HG03095 (cell line): ENCODE measurements around the gene FAM217A.

Source experiments
- ATAC-seq: cut with Tn5 transposase; IDR thresholded peaks from one replicate; pipeline ENCODE4 v1.9.1; 2021; ENCODE audit warnings: moderate library complexity; ENCODE audit not compliant: unreplicated experiment

Gene FAM217A

DNA sequence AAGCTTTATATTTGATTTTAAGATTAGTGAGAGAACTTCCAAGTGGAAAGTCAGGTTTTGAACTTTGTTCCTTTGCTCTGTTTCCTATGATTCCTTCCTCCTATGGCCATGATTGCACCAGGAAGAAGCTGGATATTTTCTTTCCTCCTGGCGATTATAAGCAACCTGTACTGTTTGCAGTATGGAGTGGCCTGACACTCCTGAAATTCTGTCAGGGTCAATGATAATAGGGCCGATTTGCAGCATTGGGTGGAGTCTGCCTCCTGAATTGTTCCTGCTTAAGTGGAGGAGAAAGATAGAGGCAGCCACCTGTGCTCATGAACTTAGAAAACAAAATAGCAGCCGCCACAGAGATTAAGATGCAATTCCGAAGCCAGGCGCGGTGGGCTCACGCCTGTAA is 9.8 kb upstream of the FAM217A start:
- ATAC-seq, result no peak

DNA sequence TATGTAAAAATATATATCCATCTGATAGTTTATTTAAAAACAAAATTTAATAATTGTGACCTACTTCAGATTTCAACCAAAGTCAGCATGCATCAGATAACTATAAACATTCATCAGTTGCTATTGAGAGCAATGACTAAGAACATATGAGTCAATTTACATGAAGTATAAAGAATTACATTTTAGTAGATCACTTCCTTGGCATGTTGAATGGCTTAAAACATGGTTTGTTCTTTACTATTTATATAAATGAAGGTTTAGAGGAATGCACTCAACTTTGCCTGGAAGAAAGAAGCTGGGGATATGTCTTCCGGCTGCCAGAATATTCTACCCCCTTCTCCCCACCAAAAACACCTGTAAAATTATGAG is 6.4 kb upstream of the FAM217A start:
- ATAC-seq, result no peak

DNA sequence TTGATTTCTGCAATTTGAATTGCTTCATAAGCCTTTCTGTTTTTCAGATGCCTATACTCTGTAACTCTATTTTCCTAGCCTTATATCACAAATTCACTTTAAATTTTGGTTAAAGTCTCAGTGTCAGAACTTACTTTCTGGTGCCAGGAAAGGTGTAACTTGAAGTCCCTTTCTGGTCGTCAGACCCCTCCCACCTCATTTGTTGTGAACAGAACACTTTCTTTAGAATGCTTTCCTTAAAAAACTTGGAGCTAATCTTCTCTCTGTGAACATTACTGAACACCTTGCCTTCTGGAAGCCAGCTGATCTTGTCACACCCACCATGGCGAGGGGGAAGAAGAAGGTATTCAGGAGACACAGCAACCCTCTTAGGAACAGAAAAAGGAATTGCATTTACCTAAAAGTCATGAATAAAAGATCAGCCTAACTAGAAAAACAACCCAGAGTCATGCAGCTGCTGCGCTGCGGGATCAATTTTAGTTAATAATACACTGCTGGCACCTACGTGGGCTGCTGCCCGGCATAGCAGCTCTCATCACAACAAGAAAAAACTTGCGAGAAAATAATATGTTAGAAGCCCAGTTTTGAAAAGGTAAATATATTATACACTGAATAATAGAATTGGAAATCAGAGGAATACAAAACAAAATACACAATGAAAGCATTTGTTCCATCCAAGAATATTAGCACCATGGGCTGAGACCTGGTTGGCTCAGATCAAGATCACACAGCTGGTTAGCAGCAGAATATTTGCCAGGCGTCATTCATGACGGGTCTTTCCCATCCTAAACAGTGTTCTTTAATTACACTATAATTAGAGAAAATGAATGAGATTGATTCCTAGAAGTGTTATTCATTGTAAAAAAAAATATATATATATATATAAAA is 5.8 kb upstream of the FAM217A start:
- no peak for ATAC-seq

DNA sequence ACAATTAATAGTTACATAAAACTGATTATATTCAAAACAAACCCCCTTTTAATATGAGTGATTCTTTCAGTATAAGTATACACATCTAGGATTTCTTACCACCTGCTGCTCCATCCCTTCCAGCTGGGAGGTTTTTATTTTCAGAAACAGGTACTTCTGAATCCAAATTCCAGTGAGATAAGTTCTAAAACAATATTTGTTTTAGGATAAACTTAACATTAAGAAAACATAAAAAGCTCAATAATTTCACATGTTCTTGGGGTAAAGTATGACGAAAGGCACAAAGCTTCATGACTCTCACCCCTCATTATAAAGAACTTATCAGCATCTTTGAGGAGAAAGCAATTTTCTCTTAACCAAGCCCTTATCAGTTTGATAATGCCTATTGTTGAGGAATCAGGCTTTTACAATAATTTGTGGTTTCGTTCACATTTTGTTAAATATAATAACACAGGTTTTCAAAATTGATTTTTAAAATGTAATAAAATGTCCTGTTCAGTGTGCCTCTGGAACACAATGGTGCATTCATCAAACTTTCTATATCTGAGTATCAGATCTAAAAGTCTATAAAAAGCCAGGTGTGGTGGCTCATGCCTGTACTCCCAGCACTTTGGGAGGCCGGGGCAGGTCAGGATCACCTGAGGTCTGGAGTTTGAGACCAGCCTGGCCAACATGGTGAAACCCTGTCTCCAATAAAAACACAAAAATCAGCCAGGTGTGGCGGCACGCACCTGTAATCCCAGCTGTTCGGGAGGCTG is 4.3 kb downstream of the FAM217A start:
- no peak for ATAC-seq

DNA sequence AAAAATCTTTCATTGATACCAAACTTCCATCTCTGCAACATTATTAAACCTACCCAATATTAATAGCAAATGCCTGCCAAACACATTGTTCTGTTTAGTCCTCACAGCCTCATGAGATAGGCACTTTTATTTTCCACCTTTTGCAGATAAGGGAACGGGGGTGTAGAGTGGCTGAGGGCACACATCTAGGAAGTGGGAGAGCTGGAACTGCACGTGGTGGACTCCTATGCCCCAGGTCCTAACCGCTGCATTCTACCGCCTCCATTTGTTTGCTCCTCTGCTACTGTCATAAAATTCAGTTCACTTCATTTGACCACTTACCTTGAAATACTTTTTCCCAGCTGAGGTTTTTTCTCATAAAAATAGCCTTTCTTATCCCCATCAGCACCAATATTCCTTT is 7.6 kb downstream of the FAM217A start:
- ATAC-seq, result no peak

DNA sequence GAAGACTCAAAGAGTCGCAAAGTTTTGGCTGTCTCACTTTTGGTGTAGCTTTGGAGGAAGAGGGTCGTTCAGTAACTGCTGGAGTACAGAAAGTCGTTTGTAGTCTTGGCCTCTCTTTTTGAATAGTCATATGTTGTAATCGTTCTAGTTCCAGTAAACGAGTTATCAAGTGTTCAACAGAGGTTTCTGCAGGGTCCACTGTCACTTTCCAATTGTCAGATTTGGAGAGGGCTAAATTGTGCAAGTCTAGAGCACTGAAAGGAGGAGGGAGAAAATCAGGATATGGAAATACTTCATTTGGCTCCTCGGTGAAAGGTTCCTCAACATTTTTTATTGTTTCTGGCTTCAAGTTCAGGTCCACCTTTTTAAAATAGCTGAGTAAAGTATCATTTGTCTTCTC is 9.7 kb downstream of the FAM217A start:
- ATAC-seq, result no peak

DNA sequence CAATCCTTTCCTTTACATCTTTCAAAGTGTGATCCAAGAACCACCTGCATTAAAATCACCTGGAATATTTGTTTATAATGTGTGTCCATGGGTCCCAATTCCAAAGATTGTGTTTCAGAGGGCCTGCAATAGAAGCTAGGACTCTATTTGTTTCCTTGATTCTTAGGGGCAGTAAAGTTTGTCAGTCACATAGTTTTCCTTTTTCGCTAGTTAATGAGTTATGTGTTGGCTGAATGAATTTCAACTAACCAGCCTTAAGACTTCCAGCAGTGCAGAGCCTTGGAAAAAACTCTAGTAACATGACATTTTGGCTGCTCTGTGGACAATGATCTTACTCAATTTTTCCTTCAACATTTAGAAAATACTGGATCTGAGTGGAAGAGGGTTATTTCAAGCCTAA is 11.3 kb downstream of the FAM217A start:
- no peak for ATAC-seq

DNA sequence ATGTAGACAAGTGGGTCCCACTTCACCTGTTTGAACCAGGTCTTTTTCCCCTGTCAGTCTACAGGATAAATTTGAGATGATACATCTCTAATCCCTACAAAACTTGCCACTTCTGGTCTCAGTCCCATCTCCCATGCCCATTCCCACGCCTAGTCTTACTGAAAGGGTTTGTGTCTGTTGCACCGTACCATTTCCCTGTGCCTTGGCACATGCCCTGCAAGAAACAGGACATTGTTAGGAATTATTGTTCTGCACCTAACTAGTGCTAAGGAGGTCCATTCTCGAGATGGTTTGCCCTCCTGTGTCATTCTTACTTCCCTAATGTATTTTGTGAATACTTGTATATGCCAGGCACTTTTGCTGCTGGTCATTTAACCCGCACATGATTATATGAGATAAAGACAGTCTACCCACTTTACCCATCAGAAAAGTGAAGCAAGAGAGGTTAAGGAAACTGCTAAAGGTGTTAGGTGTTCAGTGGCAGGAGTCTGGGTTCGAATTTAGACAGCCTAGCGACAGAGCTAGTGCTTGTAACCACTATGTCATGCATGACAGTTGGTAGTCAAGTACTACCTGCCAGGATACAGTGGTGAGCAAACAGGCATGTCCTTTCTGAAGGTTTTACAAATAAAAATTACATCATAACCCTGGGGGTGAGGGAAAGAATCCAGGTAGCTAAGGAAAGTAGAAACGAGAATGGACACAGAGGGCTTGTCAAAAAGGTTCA is 12.7 kb downstream of the FAM217A start:
- no peak for ATAC-seq

DNA sequence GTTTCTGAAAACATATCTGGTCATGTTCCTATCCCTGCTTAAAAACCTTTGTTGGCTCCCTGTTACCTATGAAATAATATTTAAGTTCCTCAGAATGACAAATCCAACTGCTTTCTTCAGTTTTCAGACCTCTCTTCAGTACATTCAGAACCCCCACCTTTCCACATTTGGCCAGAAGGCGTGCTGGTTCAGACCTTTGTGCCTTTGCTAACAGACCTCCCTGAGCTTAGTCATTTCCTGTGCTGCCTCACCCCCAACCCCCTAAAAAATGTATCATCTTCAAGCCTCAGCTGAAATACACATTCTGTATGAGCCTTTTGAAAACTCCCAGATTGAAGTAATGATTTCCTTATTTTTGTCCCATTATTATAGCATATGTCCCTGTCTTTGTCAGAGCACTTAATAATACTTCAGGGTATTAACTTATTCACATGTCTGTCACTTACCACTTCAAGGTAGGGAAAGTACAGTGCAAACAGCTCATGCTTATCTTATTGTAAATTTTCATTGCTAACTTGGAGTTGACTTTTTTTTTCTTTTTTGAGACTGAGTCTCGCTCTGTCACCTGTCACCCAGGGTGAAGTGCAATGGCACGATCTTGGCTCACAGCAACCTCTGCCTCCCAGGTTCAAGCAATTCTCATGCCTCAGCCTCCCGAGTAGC is 19.7 kb downstream of the FAM217A start:
- ATAC-seq, result no peak

DNA sequence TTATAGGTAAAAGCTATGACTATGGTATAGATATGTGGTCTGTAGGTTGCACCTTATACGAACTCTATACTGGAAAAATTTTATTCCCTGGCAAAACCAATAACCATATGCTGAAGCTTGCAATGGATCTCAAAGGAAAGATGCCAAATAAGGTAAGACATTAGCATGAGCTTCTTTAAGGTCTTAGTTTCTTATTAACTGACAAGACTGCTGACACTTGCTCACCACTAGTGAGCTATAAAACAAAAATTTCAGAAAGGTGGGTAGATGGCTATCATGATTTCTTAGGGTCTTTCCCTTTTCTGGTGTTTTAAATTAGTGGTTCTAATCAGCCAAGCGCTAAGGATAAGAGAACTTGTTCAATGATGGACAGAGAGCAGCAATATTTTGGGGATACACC is 21.9 kb downstream of the FAM217A start:
- ATAC-seq, result no peak

DNA sequence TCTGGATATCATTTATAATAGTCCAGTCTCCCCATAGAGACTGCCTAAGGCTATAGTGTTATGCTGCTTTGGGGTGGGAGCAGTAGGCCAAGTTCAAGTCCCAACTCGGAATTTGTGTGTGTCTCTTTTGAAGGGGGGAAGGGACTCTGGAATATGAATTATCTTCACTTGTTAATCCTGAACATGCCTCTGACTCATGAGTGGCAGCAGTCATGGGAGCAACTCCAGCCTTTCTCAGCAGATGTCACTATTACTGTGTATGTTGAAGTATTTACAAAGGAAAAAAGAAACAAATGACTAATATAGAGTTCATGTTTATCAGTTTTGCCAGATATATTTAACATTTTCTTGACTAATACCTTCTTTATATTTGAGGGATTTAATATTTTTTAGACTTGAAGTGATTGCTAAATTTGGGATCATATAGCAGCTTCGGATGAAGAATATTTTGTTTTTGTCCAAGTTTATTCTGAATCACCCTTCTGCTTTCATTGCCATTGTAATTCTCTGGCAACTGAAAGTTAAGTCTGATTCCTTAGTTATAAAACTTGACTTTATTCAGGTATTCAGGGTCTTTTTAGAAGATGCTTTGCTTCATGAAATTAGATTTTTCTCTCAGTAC is 23.4 kb downstream of the FAM217A start:
- no peak for ATAC-seq

DNA sequence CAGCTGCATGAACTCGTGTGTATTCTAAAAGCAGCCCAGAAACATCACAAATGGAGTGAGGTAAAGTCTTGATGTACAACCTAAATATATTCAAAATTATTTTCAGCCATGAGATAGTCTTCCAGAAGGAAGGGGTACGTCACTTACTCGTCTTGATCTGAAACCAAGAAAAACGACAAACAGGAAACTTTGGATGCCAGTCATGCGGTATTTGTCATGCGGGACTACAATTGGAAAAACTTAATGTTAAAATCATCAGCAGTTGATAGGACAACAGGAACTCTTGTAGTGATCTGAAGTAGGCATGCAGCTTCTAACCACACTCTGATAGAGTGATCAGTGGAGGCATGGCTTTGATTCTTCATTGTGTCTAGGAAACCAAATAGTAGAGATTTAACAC is 29.7 kb downstream of the FAM217A start:
- no peak for ATAC-seq

DNA sequence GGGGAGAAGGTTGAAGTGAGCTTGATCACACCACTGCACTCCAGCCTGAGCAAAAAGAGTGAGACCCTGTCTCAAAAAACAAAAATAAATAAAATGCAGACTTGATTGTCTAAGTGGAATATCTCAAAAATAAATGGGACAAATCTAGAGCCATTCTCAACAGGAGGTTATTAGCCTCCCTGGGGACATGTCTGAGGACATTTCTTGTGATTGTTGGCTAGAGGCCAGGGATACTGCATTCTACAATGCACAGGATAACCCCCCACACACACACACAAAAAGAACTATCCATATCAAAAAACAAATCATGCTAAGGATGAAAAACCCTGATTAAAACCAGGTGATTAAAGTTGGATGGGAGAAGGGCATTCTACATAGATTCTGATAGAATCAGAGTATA is 37.5 kb downstream of the FAM217A start:
- ATAC-seq, result no peak

DNA sequence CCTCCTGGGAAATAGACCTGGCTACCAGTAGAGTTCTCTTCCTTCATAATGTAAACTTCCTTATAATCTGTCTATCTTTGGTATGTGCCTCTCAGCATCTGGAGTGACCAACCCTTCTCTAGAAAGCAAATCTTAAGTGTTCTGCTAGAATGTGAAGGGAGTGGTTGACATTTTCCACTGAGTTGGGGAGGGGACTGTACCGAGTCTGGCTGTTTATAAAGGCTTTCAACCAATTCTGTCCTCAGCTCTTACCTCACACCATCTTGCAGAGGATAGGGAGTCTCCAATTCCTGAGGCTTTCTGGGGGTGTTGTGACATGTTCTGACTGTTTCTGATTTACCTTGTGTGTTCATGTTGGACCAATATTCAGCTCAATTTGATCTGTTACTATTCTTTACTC is 39.6 kb downstream of the FAM217A start:
- ATAC-seq, result no peak

DNA sequence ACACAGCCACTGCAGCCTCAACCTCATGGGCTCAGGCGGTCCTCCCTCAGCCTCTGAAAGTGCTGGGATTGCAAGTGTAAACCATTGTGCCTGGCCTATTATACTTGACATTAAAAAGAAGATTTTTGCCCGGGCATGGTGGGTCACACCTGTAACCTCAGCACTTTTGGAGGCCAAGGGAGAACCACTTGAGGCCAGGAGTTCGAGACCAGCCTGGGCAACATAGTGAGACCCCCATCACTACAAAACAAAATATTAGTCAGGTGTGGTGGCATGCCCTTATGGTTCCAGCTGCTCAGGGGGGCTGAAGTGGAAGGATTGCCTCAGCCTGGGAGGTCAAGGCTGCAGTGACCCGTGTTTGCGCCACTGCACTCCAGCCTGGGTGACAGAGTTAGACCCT is 42.4 kb downstream of the FAM217A start:
- no peak for ATAC-seq

DNA sequence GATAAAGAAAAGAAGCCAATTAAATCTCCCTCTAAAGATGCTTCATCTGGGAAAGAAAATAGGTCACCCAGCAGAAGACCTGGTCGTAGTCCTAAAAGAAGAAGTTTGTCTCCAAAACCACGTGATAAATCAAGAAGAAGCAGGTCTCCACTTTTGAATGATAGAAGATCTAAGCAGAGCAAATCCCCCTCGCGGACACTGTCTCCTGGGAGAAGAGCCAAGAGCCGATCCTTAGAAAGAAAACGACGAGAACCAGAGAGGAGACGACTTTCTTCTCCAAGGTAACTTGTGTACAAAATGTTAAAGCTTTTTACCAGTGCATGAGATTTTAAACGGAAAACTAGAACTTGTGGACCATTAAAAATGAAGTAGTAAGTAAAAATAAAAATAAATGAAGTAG is 46.5 kb downstream of the FAM217A start:
- ATAC-seq, result no peak

DNA sequence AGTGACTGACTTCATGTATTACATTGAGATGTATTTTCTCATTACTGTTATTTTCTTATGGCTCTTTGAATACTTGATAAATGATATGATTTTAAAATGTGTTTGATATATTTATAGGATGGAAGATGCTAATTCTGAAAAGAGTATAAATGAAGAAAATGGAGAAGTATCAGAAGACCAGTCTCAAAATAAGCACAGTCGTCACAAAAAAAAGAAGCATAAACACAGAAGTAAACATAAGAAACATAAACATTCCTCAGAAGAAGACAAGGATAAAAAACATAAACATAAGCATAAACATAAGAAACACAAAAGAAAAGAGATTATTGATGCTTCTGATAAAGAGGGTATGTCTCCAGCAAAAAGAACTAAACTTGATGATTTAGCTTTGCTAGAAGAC is 47.5 kb downstream of the FAM217A start:
- no peak for ATAC-seq

DNA sequence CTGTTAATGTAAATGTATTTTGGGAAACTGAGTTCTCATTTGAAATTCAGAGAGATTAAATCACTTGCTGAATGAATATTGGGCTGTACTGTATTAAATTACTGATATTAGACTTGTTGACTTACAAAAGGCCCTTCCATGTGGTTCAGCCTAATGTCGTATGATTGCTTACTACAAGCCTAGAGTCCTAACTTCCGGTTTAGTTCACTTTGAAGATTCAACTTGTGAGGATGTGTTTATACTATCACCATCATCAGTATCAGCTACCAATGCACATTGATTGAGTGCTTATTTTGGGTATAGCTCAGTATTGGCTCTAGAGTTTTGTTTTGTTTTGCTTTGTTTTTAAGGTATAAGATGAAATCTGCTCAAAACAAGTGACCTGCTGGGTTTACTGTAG is 48.3 kb downstream of the FAM217A start:
- no peak for ATAC-seq

DNA sequence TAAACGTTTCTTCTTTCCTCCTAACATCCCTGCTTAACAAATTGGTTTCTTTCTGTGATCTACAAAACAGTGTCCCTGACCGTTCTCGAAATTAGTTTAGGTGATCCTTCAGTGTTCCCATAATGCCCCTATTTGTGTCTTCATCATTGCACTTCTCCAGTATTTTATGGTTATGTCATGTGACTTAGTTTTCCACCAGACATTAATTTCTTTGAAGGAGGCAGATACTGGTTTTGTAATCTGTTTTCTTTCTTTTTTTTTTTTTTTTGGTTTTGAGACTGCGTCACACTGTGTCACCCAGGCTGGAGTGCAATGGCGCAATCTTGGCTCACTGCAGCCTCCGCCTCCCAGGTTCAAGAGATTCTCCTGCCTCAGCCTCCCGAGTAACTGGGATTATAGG is 49.2 kb downstream of the FAM217A start:
- no peak for ATAC-seq

DNA sequence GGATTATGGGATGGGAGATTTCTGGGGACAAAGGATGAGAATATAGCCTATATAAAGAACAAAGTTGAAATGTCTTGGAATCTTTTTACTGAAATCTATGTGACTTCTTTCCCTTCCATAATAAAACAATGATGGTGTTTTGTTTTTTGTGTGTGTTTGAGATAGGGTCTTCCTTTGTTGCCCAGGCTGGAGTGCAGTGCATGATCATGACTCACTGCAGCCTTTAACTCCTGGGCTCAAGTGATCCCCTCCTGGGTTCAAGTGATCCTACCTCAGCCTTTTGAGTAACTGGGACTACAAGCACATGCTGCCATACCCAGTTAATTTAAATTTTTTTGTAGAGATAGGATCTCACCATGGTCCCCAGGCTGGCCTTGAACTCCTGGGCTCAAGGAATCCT is 50.9 kb downstream of the FAM217A start:
- ATAC-seq, result no peak

DNA sequence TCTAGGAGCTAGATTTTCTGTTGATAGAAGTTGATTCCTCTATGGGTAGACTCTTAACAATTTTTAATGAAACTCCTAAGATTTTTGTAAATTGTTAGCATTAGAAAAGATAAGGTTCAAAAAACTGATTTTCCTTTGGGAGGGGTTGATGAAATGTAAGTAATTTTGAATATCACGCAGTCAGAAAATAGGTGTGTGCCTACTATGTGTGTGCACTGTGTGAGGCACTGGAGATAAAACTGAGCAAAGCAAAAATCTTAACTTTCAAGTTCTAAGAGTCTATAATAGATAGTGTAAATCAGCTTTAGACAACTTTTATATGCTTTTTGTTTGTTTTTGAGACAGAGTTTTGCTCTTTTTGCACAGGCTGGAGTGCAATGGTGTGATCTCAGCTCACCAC is 53.3 kb downstream of the FAM217A start:
- ATAC-seq, result no peak
